K562 (cell line): Measurements from ENCODE around the gene MMP15.

ENCODE experiments used
- ARNT ChIP-seq, 2 experiments: fragments of 450-650 bp; IDR thresholded peaks; 2 replicates each; pipeline ENCODE4 v1.6.1; 2016; ENCODE audit warnings: mild to moderate bottlenecking in 1 of 2
- CTCF ChIP-seq, 3 experiments: IDR thresholded peaks in 2 of 3; conservative IDR thresholded peaks in 1 of 3; 2 replicates each; pipeline ENCODE4 v1.5.1; 2011 to 2012; ENCODE audit warnings: low read length in 3 of 3, mild to moderate bottlenecking in 3 of 3, control low read depth in 2 of 3, improper control_type of control experiment in 1 of 3, inconsistent platforms in 1 of 3, low read depth in 1 of 3, mixed read lengths in 1 of 3, moderate library complexity in 1 of 3; ENCODE audit not compliant: insufficient read depth in 2 of 3
- GATAD2A ChIP-seq: fragments of 450-650 bp; IDR thresholded peaks from 2 replicates; pipeline ENCODE4 v1.6.1; 2017
- HDAC2 ChIP-seq: fragments of 450-650 bp; IDR thresholded peaks from 2 replicates; pipeline ENCODE4 v1.6.1; 2016; ENCODE audit warnings: mild to moderate bottlenecking
- L3MBTL2 ChIP-seq: fragments of 450-650 bp; IDR thresholded peaks from 2 replicates; pipeline ENCODE4 v1.6.1; 2016; ENCODE audit warnings: mild to moderate bottlenecking, moderate library complexity
- NR2F6 ChIP-seq: fragments of 450-650 bp; formaldehyde crosslinking; IDR thresholded peaks from 2 replicates; pipeline ENCODE4 v1.4.0; 2020; ENCODE audit warnings: mild to moderate bottlenecking
- POLR2AphosphoS5 ChIP-seq: IDR thresholded peaks from 2 replicates; pipeline ENCODE4 v1.6.1; 2011; ENCODE audit warnings: mild to moderate bottlenecking, low read depth, low read length, moderate library complexity; ENCODE audit not compliant: control insufficient read depth, insufficient read depth
- ZBTB1 ChIP-seq: sonication (generic); formaldehyde crosslinking; IDR thresholded peaks from 2 replicates; pipeline ENCODE4 v1.8.1; 2023; ENCODE audit warnings: missing genetic modification reagents, low read depth, mild to moderate bottlenecking, borderline replicate concordance
- ZBTB9 ChIP-seq: fragments of 450-650 bp; formaldehyde crosslinking; IDR thresholded peaks from 2 replicates; pipeline ENCODE4 v1.4.0; 2020; ENCODE audit warnings: mild to moderate bottlenecking, moderate library complexity
- ZNF174 ChIP-seq: fragments of 250-450 bp; sonication (Bioruptor Pico); IDR thresholded peaks from 2 replicates; pipeline ENCODE4 v1.4.0; 2020; ENCODE audit warnings: mild to moderate bottlenecking

- no peak for TF ChIP-seq CTCF (IDR thresholded peaks at IDR 0.05 in 2 of 3, conservative IDR thresholded peaks at IDR 0.05 in 1 of 3; ENCODE audit: insufficient read depth in 2 of 3, low read depth in 1 of 3, low read length in 3 of 3)
- TF ChIP-seq GATAD2A = no peak
- no peak for TF ChIP-seq ZNF174 (CRISPR knock-in tag)
- TF ChIP-seq ZBTB9 = no peak
- TF ChIP-seq POLR2AphosphoS5 = no peak
- TF ChIP-seq HDAC2 = no peak
- TF ChIP-seq NR2F6 (CRISPR knock-in tag) = no peak
- TF ChIP-seq ZBTB1 (CRISPR knock-in tag) = no peak
- TF ChIP-seq L3MBTL2 = no peak
- no peak for TF ChIP-seq ARNT (IDR thresholded peaks at IDR 0.05)
These were observed 15.5 kb downstream of the MMP15 start for GRCh38 chr16:58040945-58041627.
